Activated T-cell treated with anti-CD3 and anti-CD28 coated beads for 1 hour (primary cell): ENCODE measurements around the gene GNB4.

ENCODE experiments used
- DNase-seq: peaks from one replicate; pipeline ENCODE4 v3.0.0-alpha.2; 2020; ENCODE audit warnings: low read depth

The GNB4 gene

GRCh38 chr3:179355996-179356395 lies 95.3 kb downstream of the GNB4 start:
- no peak for DNase-seq

GRCh38 chr3:179348325-179349013 lies 102.8 kb downstream of the GNB4 start:
- DNase-seq = no peak

GRCh38 chr3:179347345-179348194 lies 103.7 kb downstream of the GNB4 start, which contains the start of gene MFN1:
Gene MFN1, plus strand, starts transcription at chr3:179347709. Its CDS starts 1,143 bp downstream, at chr3:179348852.
- peak; percentile 77 for DNase-seq
